Erythroblast (primary cell): ENCODE measurements around the gene OR6S1.
"Not testable (repeated sequence)": the region's sequence is repeated elsewhere in the genome, so short reads cannot be mapped to it uniquely, and the experiment has no call there.

Experiments
- DNase-seq, 2 experiments: peaks; one replicate each; lab custom pipeline; 2025; lab: John Stamatoyannopoulos, UW
- GATA1 ChIP-seq: IDR thresholded peaks from 2 replicates; pipeline ENCODE4 v1.6.1; 2011; ENCODE audit warnings: low read depth, mild to moderate bottlenecking, control low read depth, low read length, moderate library complexity
- POLR2A ChIP-seq: IDR thresholded peaks from 2 replicates; pipeline ENCODE4 v1.6.1; 2011; ENCODE audit warnings: mild to moderate bottlenecking, low read length

Gene OR6S1

GRCh38 chr14:20631880-20632389 lies 9.6 kb downstream of the OR6S1 start:
- TF ChIP-seq GATA1 (no peak), POLR2A (no peak)
- peak; percentile 62 to 69 for DNase-seq

DNA sequence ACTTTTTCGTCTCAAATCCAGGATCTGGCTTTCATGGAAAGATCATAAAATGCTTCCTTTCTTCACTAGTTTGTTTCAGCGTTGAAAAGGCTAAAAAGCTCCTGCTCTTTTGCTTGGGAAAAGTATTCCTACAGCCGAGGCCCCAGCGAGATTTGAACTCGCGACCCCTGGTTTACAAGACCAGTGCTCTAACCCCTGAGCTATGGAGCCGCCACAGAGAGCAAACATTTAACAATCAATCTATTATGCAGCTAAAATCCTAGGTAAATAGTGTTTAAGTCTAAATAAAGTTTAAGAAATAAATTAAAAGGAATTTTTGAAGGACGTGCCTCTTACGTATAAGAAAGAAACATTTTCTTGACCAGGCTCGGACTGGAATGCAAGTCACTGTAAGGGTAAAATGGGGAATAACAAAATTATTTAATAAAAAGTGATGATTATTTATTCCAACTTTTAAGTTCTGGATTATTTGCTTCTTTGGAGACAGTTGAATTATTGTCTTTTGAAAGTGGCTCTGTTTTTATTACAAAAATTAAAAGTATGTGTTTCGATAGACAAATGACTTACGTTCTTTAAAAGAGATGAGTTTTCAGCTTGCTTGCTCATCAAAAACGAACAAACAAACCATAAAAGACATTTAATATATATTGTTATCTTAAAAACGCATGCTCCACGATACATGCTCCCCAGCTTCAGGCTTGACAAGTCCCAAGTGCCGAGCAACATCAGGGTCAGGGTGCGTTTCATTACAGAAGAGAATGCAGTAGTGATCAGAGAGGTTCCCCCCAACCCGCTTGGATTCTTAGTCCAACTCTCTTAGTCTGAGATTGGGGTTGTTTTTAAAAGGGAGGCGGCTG lies 10.2 kb downstream of the OR6S1 start:
- DNase-seq = peak; percentile 72 to 78
- TF ChIP-seq GATA1 = no peak
- TF ChIP-seq POLR2A = no peak

DNA sequence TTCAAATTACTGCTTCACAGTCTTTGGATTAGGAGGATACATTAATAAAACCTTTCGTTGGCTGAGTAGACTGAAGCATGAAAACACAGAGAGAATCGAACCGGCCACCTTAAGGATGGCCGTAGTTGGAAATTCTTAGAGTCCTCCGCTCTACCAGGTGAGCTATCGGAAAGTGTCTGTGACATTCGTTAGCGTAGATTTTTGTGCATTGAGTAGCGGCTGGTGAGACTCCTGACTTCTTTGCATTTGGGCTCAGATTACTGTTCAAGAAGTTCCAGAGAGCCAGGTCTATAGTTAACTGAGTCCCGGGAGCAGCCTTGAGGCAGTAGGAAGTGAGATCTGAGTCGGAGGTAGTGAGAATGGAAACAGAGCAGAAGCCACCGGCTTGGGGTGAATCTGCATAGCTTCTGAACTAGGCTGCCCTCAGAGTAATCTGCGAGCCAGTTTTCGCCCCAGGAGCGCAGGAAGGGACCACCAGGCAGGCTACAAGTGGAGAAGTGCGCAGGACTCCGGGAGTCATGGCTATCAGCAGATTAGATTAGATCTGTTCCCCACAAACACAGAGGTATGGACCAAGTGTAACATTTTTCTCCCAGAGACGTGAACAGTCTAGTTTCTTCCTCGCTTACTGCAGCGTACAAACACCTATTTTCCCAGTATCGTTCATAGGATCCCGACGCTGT lies 11.0 kb downstream of the OR6S1 start:
- TF ChIP-seq POLR2A (no peak), GATA1 (no peak)
- DNase-seq = peak; percentile 50 to 51

GRCh38 chr14:20628063-20628854 lies 13.2 kb downstream of the OR6S1 start:
- no peak for TF ChIP-seq POLR2A
- no peak for TF ChIP-seq GATA1

DNA sequence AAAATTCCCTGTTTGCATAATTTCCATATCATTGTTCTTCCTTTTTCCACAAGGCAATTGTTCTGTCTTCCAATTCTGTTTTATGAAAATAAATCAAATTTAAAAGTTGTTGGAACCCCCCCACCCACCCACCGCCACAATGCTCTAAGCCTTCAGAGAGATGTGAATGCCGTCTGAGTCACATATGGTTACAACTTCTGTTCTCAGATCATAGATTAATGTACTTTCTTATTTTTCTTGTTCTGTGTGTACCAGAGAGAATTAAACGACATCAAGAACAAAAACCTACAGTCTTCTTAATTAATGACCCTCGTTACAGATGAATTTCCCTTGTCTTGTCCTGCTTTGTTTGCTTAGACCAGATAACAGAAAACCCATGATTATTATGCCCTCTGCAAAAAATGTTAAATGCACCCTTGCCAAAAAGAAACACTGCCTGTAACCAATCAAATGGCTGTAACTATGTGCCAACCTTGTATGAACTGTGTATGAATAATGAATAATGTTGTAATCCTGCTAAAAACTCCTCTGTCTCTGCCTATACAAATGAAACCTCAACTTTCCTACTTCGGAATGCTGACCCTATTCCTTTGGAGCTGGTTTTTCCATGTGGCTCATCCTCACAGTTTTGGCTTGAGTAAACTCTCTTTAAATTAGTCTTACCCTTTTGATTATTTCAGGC lies 14.0 kb downstream of the OR6S1 start:
- TF ChIP-seq POLR2A (no peak), GATA1 (no peak)
- no peak for DNase-seq

More at GRCh38 chr14:20628063-20628854, 13.2 kb downstream of the OR6S1 start:
- no peak for DNase-seq

GRCh38 chr14:20626274-20626673 lies 15.2 kb downstream of the OR6S1 start:
- DNase-seq = no peak
- TF ChIP-seq POLR2A (no peak), GATA1 (no peak)

- TF ChIP-seq GATA1 = no peak
- no peak for TF ChIP-seq POLR2A
- DNase-seq = peak; percentile 78 to 82
These were observed 16.9 kb downstream of the OR6S1 start for GRCh38 chr14:20624495-20625070.

DNA sequence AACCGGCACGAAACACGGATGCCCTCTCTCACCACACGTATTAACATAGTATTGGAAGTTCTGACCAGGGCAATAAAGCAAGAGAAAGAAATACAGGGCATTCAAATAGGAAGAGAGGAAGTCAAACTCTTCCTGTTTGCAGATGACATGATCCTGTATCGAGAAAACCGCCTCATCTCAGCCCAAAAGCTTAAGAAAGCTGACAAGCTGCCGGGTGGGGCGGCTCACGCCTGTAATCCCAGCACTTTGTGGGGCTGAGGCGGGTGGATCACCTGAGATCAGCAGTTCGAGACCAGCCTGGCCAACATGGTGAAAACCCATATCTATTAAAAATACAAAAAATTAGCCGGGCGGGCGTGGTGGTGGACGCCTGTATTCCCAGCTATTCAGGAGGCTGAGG lies 17.7 kb downstream of the OR6S1 start:
- no peak for TF ChIP-seq GATA1
- no peak for TF ChIP-seq POLR2A
- peak; percentile 40 for DNase-seq

GRCh38 chr14:20622816-20623291 lies 18.6 kb downstream of the OR6S1 start:
- no peak for DNase-seq
- no peak for TF ChIP-seq POLR2A
- TF ChIP-seq GATA1 = no peak

- DNase-seq = no peak
- TF ChIP-seq POLR2A = no peak
- no peak for TF ChIP-seq GATA1
These were observed 20.6 kb downstream of the OR6S1 start for GRCh38 chr14:20620798-20621478.

DNA sequence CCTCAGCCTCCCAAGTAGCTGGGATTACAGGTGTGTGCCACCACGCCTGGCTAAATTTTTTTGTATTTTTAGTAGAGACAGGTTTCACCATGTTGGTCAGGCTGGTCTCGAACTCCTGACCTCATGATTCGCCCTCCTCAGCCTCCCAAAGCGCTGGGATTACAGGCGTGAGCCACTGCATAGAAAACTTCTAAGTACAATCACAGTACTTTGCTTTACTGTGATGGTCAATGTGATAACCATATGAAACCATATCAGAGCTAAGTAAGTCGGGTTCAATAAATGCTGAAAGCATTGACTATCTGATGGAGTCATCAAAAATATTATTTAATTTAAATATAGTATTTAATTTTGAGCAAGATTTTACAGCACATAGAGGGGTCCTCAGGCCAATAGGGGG lies 21.8 kb downstream of the OR6S1 start:
- not testable (repeated sequence) for DNase-seq

GRCh38 chr14:20618271-20618749 lies 23.2 kb downstream of the OR6S1 start:
- no peak for TF ChIP-seq GATA1
- no peak for TF ChIP-seq POLR2A
- DNase-seq = peak; percentile 59 to 72
